Loucy (cell line): ENCODE results near the gene CADM1.

Experiments
- EZH2phosphoT487 ChIP-seq: fragments of 200-600 bp; IDR thresholded peaks from 2 replicates; pipeline ENCODE4 v1.6.1; 2018; ENCODE audit warnings: antibody characterized with exemption, mild to moderate bottlenecking, moderate library complexity, borderline replicate concordance
- TF ChIP-seq, protein P1 (sequence below): fragments of 200-600 bp; sonication (generic); conservative IDR thresholded peaks from 2 replicates; pipeline ENCODE4 v1.5.1; 2014; ENCODE audit warnings: mild to moderate bottlenecking, antibody characterized with exemption, low read length

DNA sequence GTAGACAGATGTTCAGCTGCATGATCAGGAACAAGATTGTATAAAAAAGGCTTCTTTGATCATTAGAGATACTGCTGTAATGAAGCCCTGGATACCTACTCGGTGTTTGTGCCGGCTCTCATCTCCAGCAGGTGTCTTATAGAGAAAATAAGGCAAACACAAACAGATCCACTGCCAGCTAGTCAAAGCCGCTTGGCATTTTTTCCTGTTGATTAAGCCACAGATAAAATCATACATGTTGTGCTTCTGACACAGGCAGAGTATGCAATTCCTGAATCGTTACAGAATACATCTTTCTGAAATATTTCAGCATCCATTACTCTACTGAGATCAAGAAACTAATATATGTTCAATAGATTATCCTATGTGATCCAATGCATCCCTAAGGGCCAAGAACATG lies 206.9 kb downstream of the CADM1 start:
- TF ChIP-seq, protein P1, sequence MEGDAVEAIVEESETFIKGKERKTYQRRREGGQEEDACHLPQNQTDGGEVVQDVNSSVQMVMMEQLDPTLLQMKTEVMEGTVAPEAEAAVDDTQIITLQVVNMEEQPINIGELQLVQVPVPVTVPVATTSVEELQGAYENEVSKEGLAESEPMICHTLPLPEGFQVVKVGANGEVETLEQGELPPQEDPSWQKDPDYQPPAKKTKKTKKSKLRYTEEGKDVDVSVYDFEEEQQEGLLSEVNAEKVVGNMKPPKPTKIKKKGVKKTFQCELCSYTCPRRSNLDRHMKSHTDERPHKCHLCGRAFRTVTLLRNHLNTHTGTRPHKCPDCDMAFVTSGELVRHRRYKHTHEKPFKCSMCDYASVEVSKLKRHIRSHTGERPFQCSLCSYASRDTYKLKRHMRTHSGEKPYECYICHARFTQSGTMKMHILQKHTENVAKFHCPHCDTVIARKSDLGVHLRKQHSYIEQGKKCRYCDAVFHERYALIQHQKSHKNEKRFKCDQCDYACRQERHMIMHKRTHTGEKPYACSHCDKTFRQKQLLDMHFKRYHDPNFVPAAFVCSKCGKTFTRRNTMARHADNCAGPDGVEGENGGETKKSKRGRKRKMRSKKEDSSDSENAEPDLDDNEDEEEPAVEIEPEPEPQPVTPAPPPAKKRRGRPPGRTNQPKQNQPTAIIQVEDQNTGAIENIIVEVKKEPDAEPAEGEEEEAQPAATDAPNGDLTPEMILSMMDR: no peak
- TF ChIP-seq EZH2phosphoT487: no peak
